Endothelial cell of umbilical vein (primary cell): ENCODE results near the gene ADAM19. TPM values are rescaled to one million over a fixed set of nuclear protein-coding genes. Genes with fewer than 3 reads are reported as not detected.

Experiments
- BruUV-seq: library from RNA; stranded (reverse); fragments of 400-500 nt; replicated peaks from 2 replicates; lab custom pipeline; 2021; lab: Mats Ljungman, UMichigan
- CTCF ChIA-PET: fragments of 300-600, 350-600 bp; sonication (Branson Sonifier 250); formaldehyde crosslinking; loops from one replicate; lab custom pipeline; 2021; ENCODE audit warnings: antibody characterized with exemption, inconsistent platforms; lab: Charles Lee
- POLR2A ChIA-PET: fragments of 300-600, 350-600 bp; sonication (Branson Sonifier 250); formaldehyde crosslinking; loops from one replicate; lab custom pipeline; 2021; ENCODE audit warnings: antibody characterized with exemption, inconsistent platforms; lab: Charles Lee
- DNase-seq: peaks from one replicate; pipeline ENCODE4 v3.0.0-alpha.2; 2011; ENCODE audit warnings: low read depth, low spot score
- FAIRE-seq: peaks from 2 replicates; lab custom pipeline; 2011; peaks lifted over from hg19 to GRCh38; lab: Jason Lieb, UNC
- H2AFZ ChIP-seq: 2 replicates; pipeline ENCODE4 v1.6.0; 2012; ENCODE audit warnings: low read depth, low read length, control low read depth, inconsistent platforms
- H3K27ac ChIP-seq: 2 replicates; pipeline ENCODE4 v1.5.1; 2011; ENCODE audit warnings: low read depth, mild to moderate bottlenecking, control low read depth, low read length, moderate library complexity; ENCODE audit not compliant: insufficient read depth
- H3K27me3 ChIP-seq, 2 experiments: 2 replicates each; pipeline versions ENCODE4 v1.6.0 to v1.6.1; 2011; ENCODE audit warnings: low read length in 2 of 2, mixed read lengths in 1 of 2; ENCODE audit not compliant: control insufficient read depth in 2 of 2, insufficient read depth in 2 of 2
- H3K36me3 ChIP-seq, 2 experiments: 2 replicates in 1 of 2; 3 replicates in 1 of 2; pipeline ENCODE4 v1.5.1; 2011; ENCODE audit warnings: low read length in 2 of 2, mild to moderate bottlenecking in 1 of 2, moderate library complexity in 1 of 2; ENCODE audit not compliant: control insufficient read depth in 2 of 2, insufficient read depth in 2 of 2; ENCODE audit errors: extremely low read depth in 1 of 2
- H3K4me1 ChIP-seq: 3 replicates; pipeline ENCODE4 v1.5.1; 2011; ENCODE audit warnings: mild to moderate bottlenecking, low read length; ENCODE audit not compliant: control insufficient read depth, insufficient read depth; ENCODE audit errors: extremely low read depth
- H3K4me2 ChIP-seq: 2 replicates; pipeline ENCODE4 v1.6.1; 2011; ENCODE audit warnings: low read length, control low read depth, mixed read lengths; ENCODE audit not compliant: insufficient read depth
- H3K4me3 ChIP-seq, 3 experiments: fragments of 200-600 bp in 1 of 3; sonication (generic), shearing (Covaris generic) in 1 of 3; replicated peaks in 1 of 3; 2 replicates each; pipeline ENCODE4 v1.5.1; 2011 to 2016; ENCODE audit warnings: control low read depth in 3 of 3, low read length in 3 of 3, mild to moderate bottlenecking in 2 of 3, inconsistent platforms in 1 of 3, low read depth in 1 of 3, moderate library complexity in 1 of 3; ENCODE audit not compliant: insufficient read depth in 1 of 3
- H3K79me2 ChIP-seq: 2 replicates; pipeline ENCODE4 v1.6.0; 2012; ENCODE audit warnings: low read length, inconsistent platforms; ENCODE audit not compliant: control insufficient read depth, insufficient read depth
- H3K9ac ChIP-seq: replicated peaks from 2 replicates; pipeline ENCODE3; 2011; ENCODE audit warnings: low read length, control low read depth; ENCODE audit not compliant: insufficient read depth; ENCODE audit errors: extremely low read depth
- H3K9me1 ChIP-seq: replicated peaks from 3 replicates; pipeline ENCODE4 v1.6.0; 2011; ENCODE audit warnings: mild to moderate bottlenecking, low read length; ENCODE audit not compliant: control insufficient read depth, insufficient read depth; ENCODE audit errors: extremely low read depth
- H3K9me3 ChIP-seq: replicated peaks from 2 replicates; pipeline ENCODE4 v1.5.1; 2012; ENCODE audit warnings: low read length, inconsistent platforms; ENCODE audit not compliant: control insufficient read depth, insufficient read depth
- H4K20me1 ChIP-seq: replicated peaks from 2 replicates; pipeline ENCODE3; 2011; ENCODE audit warnings: mild to moderate bottlenecking, low read length; ENCODE audit not compliant: control insufficient read depth, insufficient read depth; ENCODE audit errors: extremely low read depth
- GATA2 ChIP-seq: IDR thresholded peaks from 2 replicates; pipeline ENCODE4 v1.7.0; 2011; ENCODE audit warnings: low read depth, mild to moderate bottlenecking, moderate library complexity, mixed read lengths, low read length; ENCODE audit not compliant: insufficient read length, insufficient read depth
- JUN ChIP-seq: IDR thresholded peaks from 2 replicates; pipeline ENCODE4 v1.6.1; 2011; ENCODE audit warnings: borderline replicate concordance, low read depth; ENCODE audit not compliant: insufficient read length, insufficient read depth
- dilution Hi-C: fragments of 300-500 bp; cut with MboI; formaldehyde crosslinking; loops from one replicate; pipeline ENCODE4 v1.15.0; 2019; ENCODE audit warnings: low sequenced_read_pairs; ENCODE audit not compliant: extremely low pct_ligation_motif_present
- intact Hi-C: fragments of 100-400 bp; cut with micrococcal nuclease; formaldehyde crosslinking; loops from one replicate; pipeline ENCODE4 v1.10.0; 2022
- polyA plus RNA-seq, 4 experiments: library from polyadenylated mRNA; depleted of rRNA in 3 of 4; stranded (reverse) in 3 of 4; unstranded in 1 of 4; fragments of >200 nt; gene quantifications; 2 replicates each; pipeline versions ENCODE4 v1.2.1 to v1.2.3, GENCODE V29; 2011 to 2012; ENCODE audit warnings: missing spikeins in 1 of 4
- total RNA-seq: library from RNA; stranded (reverse); gene quantifications from 2 replicates; pipeline ENCODE4 v1.2.3, GENCODE V29; 2021
- TF ChIP-seq, protein P1 (sequence below), 2 donors: IDR thresholded peaks; 1 replicate in 1 of 2; 2 replicates in 1 of 2; pipeline ENCODE4 v1.5.1; 2011; ENCODE audit warnings: low read length in 2 of 2, mild to moderate bottlenecking in 2 of 2, moderate library complexity in 2 of 2, control low read depth in 1 of 2, inconsistent platforms in 1 of 2, low read depth in 1 of 2; ENCODE audit not compliant: insufficient read depth in 1 of 2; ENCODE audit errors: extremely low read depth in 1 of 2

The ADAM19 gene
- total and polyA plus RNA-seq, 2 donors (not counting 3 experiments of a cell fraction or from before 2014, with no cell fraction given): 10.0 to 22.6 TPM

DNA sequence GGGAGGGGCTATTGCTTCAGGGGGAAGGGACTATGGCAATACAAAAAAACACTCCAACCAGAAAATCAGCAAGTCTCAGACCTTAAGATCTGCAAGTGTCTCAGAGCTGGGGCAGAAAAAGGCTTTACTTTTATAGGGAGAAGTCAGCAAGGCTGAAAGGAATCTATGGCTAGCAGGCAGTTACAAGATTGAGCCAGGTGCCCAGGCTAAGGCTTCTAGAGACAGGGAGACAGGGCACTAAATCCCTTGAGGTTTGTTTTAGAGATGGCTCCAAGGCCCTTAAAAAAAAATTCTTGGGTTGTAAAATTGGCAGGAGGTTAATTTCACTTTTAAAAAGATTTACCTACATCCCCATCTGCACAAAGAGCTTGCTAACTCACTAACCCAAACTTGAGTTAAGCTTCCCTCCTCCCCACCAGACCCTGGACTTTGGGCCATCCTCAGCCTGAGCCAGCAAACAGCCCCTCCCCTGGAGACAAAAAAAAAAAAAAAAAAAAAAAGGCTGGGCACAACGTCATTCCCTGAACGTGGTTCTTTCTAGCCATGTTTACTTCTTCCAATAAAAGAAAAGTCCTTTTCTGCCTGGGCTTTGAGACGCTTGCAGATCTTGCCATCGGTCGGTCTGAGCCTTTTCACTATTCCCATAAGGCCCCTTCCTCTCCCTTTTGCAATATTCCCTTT lies 97.6 kb downstream of the ADAM19 start:
- H3K27me3 ChIP-seq: peaks cover 0 to 2% of the 10 kb centered on the region in 2 experiments
- ChIA-PET POLR2A (no interaction called here), CTCF (interaction anchor here (1.6 to 6.1 kb wide), 4 partner anchors 32 to 241 kb away, joined by 3 to 44 read pairs (median 18); a partner anchor contains a TSS)
- no TSS peak for BruUV-seq
- intact Hi-C loops: loop anchor here (1.0 to 2.0 kb wide), 6 partner anchors 47 to 240 kb away; no protein-coding TSS in a partner anchor
- no peaks in the 10 kb centered on the region for H3K9me3 ChIP-seq
- H3K4me2 ChIP-seq: no peak overlapping the region
- H3K9me1 ChIP-seq: no peaks in the 10 kb centered on the region
- no peak overlapping the region for H2AFZ ChIP-seq
- H3K4me3 ChIP-seq: no peak overlapping the region
- no peaks in the 10 kb centered on the region for H3K36me3 ChIP-seq
- H3K9ac ChIP-seq: no peak overlapping the region
- DNase-seq (no peak), FAIRE-seq (no peak)
- H3K4me1 ChIP-seq: peaks cover 6% of the 10 kb centered on the region
- dilution Hi-C loops: loop anchor here (25.0 kb wide), 1 partner anchor 141 kb away; a partner anchor contains a TSS
- H3K79me2 ChIP-seq: no peaks in the 10 kb centered on the region
- no peaks in the 10 kb centered on the region for H4K20me1 ChIP-seq
- TF ChIP-seq, protein P1, sequence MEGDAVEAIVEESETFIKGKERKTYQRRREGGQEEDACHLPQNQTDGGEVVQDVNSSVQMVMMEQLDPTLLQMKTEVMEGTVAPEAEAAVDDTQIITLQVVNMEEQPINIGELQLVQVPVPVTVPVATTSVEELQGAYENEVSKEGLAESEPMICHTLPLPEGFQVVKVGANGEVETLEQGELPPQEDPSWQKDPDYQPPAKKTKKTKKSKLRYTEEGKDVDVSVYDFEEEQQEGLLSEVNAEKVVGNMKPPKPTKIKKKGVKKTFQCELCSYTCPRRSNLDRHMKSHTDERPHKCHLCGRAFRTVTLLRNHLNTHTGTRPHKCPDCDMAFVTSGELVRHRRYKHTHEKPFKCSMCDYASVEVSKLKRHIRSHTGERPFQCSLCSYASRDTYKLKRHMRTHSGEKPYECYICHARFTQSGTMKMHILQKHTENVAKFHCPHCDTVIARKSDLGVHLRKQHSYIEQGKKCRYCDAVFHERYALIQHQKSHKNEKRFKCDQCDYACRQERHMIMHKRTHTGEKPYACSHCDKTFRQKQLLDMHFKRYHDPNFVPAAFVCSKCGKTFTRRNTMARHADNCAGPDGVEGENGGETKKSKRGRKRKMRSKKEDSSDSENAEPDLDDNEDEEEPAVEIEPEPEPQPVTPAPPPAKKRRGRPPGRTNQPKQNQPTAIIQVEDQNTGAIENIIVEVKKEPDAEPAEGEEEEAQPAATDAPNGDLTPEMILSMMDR (IDR thresholded peaks at IDR 0.05; ENCODE audit: extremely low read depth in 1 of 2, insufficient read depth in 1 of 2, low read depth in 1 of 2, low read length in 2 of 2): no peak
- TF ChIP-seq JUN (no peak), GATA2 (no peak)
- H3K27ac ChIP-seq: no peak overlapping the region
